Epithelial cell of proximal tubule (primary cell): Measurements from ENCODE around the gene TM2D1. TPM values are rescaled to one million over a fixed set of nuclear protein-coding genes. Genes with fewer than 3 reads are reported as not detected.

Experiments used
- DNase-seq: peaks from one replicate; pipeline ENCODE4 v3.0.0-alpha.2; 2011; ENCODE audit warnings: low read depth
- H3K4me3 ChIP-seq: 2 replicates; pipeline ENCODE4 v1.5.1; 2011; ENCODE audit warnings: low read depth, mild to moderate bottlenecking, low read length
- total RNA-seq: library from RNA; depleted of rRNA; stranded (reverse); fragments of >200 nt; gene quantifications from 2 replicates; pipeline ENCODE4 v1.2.3, GENCODE V29; 2015
- TF ChIP-seq, protein P1 (sequence below): conservative IDR thresholded peaks from 2 replicates; pipeline ENCODE4 v1.5.1; 2012; ENCODE audit warnings: low read depth, mild to moderate bottlenecking, low read length

The TM2D1 gene
- total RNA-seq, 1 donor from 2014 or later: 59.5 TPM

DNA sequence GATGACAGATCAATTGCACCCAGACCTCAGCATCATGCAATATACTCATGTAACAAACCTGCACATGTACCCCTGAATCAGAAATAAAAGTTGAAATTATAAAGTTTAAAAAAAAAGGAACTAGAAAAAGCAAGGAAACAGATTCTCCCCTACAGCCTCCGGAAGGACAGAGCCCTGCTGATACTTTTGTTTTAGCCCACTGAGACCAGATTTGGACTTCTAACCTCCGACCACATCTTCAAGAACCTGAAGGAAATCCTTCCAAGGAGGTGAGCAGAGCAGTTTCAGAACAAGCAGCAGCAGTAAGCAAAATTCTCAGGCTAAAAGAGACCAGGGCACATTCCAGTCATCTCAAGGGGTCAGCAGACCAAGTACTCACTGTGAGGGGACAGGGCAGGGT, 54.5 kb downstream of the TM2D1 start:
- TF ChIP-seq, protein P1, sequence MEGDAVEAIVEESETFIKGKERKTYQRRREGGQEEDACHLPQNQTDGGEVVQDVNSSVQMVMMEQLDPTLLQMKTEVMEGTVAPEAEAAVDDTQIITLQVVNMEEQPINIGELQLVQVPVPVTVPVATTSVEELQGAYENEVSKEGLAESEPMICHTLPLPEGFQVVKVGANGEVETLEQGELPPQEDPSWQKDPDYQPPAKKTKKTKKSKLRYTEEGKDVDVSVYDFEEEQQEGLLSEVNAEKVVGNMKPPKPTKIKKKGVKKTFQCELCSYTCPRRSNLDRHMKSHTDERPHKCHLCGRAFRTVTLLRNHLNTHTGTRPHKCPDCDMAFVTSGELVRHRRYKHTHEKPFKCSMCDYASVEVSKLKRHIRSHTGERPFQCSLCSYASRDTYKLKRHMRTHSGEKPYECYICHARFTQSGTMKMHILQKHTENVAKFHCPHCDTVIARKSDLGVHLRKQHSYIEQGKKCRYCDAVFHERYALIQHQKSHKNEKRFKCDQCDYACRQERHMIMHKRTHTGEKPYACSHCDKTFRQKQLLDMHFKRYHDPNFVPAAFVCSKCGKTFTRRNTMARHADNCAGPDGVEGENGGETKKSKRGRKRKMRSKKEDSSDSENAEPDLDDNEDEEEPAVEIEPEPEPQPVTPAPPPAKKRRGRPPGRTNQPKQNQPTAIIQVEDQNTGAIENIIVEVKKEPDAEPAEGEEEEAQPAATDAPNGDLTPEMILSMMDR: no peak
- no peak overlapping the region for H3K4me3 ChIP-seq
- DNase-seq: no peak

DNA sequence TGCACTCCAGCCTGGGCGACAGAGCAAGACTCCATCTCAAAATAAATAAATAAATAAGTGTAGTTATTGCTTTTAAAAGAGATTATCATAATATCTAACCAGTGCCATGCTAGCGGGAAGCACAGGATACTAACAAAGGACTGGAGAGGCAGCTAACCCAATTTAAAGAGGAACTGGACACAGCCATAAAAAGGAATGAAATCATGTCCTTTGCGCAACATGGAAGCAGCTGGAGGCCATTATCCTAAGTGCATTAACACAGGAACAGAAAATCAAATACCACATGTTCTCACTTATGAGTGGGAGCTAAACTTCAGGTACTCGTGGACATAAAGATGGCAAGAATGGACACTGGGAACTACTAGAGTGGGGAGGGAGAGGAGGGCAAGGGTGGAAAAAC, 54.9 kb downstream of the TM2D1 start:
- DNase-seq: no peak
- TF ChIP-seq, protein P1: no peak
- H3K4me3 ChIP-seq: no peak overlapping the region

DNA sequence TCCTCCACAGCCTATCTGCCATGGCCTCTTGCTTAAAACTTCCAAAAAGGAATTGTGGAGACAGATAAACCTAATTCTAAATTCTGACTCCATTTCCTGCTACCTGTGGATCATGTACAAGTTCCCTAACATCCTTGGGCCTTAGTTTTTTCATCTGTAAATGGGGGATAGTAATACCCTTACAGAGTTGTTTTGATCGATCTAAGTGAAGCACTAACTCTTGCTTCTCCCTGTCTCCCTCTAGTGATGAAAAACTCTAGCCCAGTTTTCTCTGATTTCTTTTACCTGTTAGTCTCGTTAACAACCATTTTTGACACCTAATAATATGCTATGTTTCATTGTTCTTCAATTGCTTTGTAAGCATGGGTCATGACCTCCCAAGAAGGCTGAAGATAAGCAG, 65.9 kb downstream of the TM2D1 start:
- TF ChIP-seq, protein P1: peak; percentile 44
- no peak for DNase-seq
- no peak overlapping the region for H3K4me3 ChIP-seq

DNA sequence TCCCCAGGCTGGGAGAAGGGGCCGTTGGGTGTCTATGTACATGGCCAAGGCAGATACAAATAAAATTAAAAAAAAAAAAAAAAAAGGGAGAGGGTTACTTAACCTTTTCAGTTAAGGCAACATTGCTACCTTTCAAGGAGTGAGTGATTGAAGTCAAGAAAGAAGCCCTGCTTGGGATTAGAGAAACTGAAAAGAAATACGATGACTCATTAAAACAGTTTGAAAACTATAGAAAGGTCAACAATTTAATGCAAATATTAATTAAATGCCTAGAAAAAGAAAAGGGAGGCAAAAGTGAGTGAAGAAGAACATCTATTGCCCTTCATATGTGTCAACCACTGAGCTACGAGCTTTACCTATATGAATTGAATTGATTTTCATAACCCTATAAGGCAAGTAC, 69.5 kb downstream of the TM2D1 start:
- TF ChIP-seq, protein P1: no peak
- no peak for DNase-seq
- H3K4me3 ChIP-seq: no peak overlapping the region

DNA sequence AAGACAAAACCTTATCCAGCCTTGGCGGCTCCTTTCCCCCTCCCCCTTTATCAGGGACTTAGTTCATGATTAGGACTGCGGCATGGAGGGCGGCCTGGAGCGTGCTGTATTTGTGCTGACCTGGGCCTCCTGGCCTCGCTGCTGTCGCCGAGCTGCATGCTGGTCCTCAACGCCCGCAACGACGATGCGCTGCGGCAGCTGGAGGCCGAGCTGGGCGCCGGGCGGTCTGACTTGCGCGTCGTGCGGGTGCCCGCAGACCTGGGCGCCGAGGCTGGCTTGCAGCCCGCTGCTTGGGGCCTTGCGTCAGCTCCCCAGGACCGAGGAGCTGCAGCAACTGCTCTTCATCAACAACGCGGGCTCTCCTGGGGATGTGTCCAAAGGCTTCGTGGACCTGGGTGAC, 70.9 kb downstream of the TM2D1 start:
- TF ChIP-seq, protein P1: no peak
- DNase-seq: no peak
- H3K4me3 ChIP-seq: no peak overlapping the region

DNA sequence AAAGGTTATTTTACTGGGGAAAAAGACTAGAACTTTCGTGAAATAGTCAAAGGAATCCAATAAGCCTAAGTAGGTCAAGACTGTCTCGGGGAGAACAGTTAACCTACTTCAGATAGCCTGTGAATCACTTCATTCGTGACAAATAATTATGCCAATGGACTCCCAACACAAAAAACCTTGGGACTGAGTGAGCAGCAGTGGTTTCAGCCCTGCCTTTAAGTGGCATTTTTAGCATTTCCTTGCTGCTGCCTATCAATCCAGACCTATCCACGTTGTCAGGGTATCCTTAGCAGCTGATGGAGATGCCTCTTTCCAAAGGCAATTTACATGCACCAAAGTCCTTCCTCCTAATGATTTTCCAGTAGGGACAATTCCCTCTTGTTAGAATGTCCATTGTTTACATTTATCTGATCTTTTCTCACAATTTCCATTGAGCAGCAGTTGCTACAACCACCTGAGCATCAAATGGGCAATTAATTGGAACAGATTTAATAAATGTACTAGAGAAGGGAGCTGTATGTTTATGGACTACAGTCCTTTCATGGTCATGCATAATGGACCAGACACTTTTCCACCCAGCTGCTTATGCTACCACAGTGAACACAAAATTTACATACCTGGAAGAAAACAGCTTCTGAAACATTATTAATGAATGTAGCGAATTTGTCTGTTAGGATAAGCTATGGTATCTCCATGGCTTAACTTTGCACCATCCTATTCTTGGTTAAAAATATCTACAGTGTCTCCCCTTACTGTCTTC, 75.8 kb downstream of the TM2D1 start:
- TF ChIP-seq, protein P1: no peak

DNA sequence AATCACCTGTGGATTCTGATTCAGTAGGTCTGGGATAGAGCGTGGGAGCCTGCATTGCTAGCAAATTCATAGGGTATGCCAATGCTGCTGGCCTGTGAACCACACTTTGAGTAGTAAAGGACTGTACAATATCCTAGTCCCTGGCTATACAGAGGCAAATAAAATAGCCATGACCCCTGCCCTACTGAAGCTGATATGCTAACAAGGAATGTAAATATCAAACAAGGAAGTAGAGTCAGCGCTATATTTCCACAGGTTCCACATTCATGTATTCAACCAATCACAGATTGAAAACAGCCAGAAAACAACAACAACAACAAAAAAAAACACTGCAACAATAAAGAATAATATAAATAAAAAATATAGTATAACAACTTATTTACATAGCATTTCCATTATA, 77.8 kb downstream of the TM2D1 start:
- no peak overlapping the region for H3K4me3 ChIP-seq
- no peak for DNase-seq
- TF ChIP-seq, protein P1: no peak

More for the DNA sequence above, 75.8 kb downstream of the TM2D1 start:
- DNase-seq: no peak
- no peak overlapping the region for H3K4me3 ChIP-seq
